Breast epithelium (tissue), 4 donors: Measurements from ENCODE around the gene AGAP1. TPM values are rescaled to one million over a fixed set of nuclear protein-coding genes. Genes with fewer than 3 reads are reported as not detected.

ENCODE experiments used
- DNase-seq, 2 donors: peaks; one replicate each; pipeline ENCODE4 v3.0.0-alpha.2; 2019; ENCODE audit warnings: low spot score in 2 of 2
- H3K27ac ChIP-seq, 2 donors: fragments of 200-600 bp; sonication (generic) in 1 of 2; one replicate each; pipeline ENCODE4 v1.5.1; 2016 to 2019; ENCODE audit warnings: mild to moderate bottlenecking in 1 of 2
- H3K27me3 ChIP-seq, 2 donors: fragments of 200-600 bp; sonication (generic) in 1 of 2; one replicate each; pipeline versions ENCODE4 v1.5.1 to v1.6.0; 2017 to 2019; ENCODE audit warnings: control low read depth in 1 of 2, mild to moderate bottlenecking in 1 of 2
- H3K36me3 ChIP-seq: fragments of 200-600 bp; one replicate; pipeline ENCODE4 v1.5.1; 2019
- H3K4me1 ChIP-seq, 2 donors: fragments of 200-600 bp; sonication (generic); one replicate each; pipeline ENCODE4 v1.5.1; 2016 to 2019; ENCODE audit warnings: control low read depth in 1 of 2
- H3K4me3 ChIP-seq, 3 donors: fragments of 200-600 bp; sonication (generic); 1 replicate in 2 of 3; 2 replicates in 1 of 3; pipeline ENCODE4 v1.5.1; 2016 to 2019; ENCODE audit warnings: mild to moderate bottlenecking in 3 of 3, moderate library complexity in 2 of 3
- H3K9me3 ChIP-seq, 2 donors: fragments of 200-600 bp; sonication (generic) in 1 of 2; one replicate each; pipeline ENCODE4 v1.5.1; 2016 to 2019; ENCODE audit warnings: control low read depth in 1 of 2
- POLR2A ChIP-seq: fragments of 450-650 bp; IDR thresholded peaks from one replicate; pipeline ENCODE4 v1.6.1; 2016; ENCODE audit warnings: antibody characterized with exemption, mild to moderate bottlenecking, moderate library complexity
- POLR2AphosphoS5 ChIP-seq, 3 donors: sonication (generic); formaldehyde crosslinking; IDR thresholded peaks; one replicate each; pipeline ENCODE4 v1.6.1; 2017; ENCODE audit warnings: antibody characterized with exemption in 3 of 3
- intact Hi-C: fragments of 100-400 bp; cut with DNase I; formaldehyde crosslinking; loops from one replicate; pipeline ENCODE4 v1.15.1; 2023; ENCODE audit warnings: low total_unique reads
- total RNA-seq, 3 donors: library from RNA; depleted of rRNA; stranded (reverse); fragments of >200 nt; gene quantifications; one replicate each; pipeline ENCODE4 v1.1.0, GENCODE V29; 2016
- TF ChIP-seq, protein P1 (sequence below), 3 donors: fragments of 450-650 bp; IDR thresholded peaks; one replicate each; pipeline ENCODE4 v1.5.1; 2016 to 2017; ENCODE audit warnings: antibody characterized with exemption in 3 of 3, mild to moderate bottlenecking in 3 of 3, moderate library complexity in 3 of 3

AGAP1 gene
- total RNA-seq, 3 donors from 2014 or later, result 19.7 to 27.1 (median 25.9) TPM

DNA sequence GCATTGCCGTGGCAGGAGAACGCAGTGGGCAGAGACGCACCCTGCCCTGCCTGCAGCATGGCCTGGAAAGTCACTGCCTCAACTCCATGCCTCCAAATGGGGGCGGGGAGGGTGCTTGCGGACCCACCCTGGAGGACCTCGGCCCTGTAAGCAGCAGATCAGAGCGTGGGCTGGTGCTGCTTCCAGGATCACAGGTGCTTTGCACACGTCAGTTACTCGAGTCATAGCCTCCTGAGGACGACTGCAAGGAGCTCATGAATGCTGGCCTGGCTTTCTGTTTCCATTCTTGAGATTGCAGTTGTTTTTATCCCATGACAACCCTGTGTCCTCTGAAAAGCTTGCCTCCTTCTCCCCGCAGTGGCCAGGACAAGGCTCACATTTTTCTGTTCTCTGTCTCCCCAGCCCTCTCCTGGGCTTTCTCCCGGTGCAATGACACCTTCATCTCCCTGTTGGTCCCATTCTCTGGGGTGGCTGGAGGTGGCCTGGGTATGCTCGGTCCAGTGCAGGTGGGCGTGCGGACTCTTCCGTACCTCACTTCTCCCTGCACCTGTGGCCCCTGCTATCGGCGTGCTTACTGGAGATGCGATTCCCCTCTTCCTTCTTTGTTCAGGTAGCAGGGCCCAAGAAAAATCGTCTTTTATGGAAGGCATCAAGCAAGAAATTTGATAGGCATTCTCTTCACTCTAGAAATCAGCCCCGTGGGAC lies 466.3 kb downstream of the AGAP1 start:
- no peaks in the 10 kb centered on the region for H3K27me3 ChIP-seq
- TF ChIP-seq, protein P1, sequence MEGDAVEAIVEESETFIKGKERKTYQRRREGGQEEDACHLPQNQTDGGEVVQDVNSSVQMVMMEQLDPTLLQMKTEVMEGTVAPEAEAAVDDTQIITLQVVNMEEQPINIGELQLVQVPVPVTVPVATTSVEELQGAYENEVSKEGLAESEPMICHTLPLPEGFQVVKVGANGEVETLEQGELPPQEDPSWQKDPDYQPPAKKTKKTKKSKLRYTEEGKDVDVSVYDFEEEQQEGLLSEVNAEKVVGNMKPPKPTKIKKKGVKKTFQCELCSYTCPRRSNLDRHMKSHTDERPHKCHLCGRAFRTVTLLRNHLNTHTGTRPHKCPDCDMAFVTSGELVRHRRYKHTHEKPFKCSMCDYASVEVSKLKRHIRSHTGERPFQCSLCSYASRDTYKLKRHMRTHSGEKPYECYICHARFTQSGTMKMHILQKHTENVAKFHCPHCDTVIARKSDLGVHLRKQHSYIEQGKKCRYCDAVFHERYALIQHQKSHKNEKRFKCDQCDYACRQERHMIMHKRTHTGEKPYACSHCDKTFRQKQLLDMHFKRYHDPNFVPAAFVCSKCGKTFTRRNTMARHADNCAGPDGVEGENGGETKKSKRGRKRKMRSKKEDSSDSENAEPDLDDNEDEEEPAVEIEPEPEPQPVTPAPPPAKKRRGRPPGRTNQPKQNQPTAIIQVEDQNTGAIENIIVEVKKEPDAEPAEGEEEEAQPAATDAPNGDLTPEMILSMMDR (IDR thresholded peaks at IDR 0.05), result no peak
- TF ChIP-seq POLR2A (no peak), POLR2AphosphoS5 (IDR thresholded peaks at IDR 0.05) (no peak)
- H3K27ac ChIP-seq, result no peak overlapping the region
- no peak for DNase-seq
- H3K4me3 ChIP-seq, result no peak overlapping the region
- no peaks in the 10 kb centered on the region for H3K4me1 ChIP-seq
- H3K9me3 ChIP-seq, result no peaks in the 10 kb centered on the region
- intact Hi-C loops, result no loop called here
- no peaks in the 10 kb centered on the region for H3K36me3 ChIP-seq

DNA sequence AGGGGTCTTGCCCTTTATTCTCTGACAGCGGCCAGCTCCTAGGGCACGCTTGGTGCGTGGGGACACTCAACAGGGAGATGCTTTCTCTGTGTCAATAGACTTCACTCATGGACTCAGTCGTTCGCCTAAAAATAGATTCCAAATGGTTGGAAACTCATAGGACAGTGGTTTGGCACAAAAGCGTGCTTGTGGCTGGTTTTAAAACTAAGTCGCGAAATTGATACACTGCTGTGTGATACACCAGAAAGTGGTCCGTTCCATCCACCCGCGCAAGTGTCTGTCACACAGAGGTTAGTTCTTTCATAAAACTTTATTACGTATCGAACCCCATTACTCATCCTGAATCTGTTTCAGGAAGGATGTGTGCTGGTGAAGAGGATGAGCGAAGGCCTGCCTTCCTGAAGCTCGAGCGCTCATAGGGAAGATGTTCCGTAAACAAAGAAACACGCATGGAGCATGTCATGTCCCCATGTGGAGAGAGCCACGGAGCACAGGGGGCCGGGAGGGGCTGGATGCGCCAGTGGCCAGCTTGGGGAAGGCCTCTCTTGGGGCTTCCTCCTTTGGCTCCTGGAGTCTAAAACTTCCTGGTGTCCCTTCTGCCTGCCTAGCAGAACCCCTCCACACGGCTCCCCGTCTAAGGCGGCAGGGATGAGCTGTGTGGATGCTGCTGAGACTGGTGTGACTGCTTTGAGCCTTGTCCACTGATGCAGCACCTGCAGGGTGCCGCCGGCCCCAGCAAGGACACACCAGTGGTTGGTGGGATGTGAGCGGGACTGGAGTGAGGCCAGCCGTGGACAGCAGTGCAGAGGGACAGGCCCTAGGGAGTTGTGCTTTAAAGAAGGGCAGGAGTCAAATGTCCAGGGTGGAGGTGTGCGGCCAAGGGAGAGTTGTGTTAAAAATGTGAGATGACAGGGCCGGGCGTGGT lies 467.1 kb downstream of the AGAP1 start:
- H3K27ac ChIP-seq, result no peak overlapping the region
- H3K36me3 ChIP-seq, result no peaks in the 10 kb centered on the region
- no peaks in the 10 kb centered on the region for H3K27me3 ChIP-seq
- H3K9me3 ChIP-seq, result no peaks in the 10 kb centered on the region
- H3K4me1 ChIP-seq, result no peaks in the 10 kb centered on the region
- no peak for DNase-seq
- TF ChIP-seq, protein P1 (IDR thresholded peaks at IDR 0.05), result no peak
- intact Hi-C loops, result no loop called here
- H3K4me3 ChIP-seq, result no peak overlapping the region

DNA sequence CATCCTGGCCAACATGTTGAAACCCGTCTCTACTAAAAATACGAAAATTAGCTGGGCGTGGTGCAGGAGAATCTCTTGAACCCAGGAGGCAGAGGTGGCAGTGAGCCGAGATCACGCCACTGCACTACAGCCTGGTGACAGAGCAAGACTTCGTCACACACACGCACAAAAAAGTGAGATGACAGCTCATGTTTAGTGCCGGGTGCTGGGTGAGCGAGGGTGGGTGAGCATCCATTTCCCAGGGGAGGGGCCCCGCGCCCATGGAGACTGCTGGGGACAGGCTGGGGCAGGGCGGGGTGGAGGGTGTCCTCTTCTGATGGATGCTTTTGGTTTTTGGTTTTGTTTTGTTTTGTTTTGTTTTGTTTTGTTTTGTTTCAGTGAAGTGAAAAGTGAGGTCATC lies 467.9 kb downstream of the AGAP1 start:
- no peak for DNase-seq
- Histone ChIP-seq H3K4me1 (no peaks in the 10 kb centered on the region), H3K9me3 (no peaks in the 10 kb centered on the region), H3K4me3 (no peak overlapping the region), H3K27ac (no peak overlapping the region), H3K27me3 (no peaks in the 10 kb centered on the region), H3K36me3 (no peaks in the 10 kb centered on the region)
- intact Hi-C loops, result no loop called here
- TF ChIP-seq POLR2A (no peak), POLR2AphosphoS5 (IDR thresholded peaks at IDR 0.05) (no peak)
- TF ChIP-seq, protein P1 (IDR thresholded peaks at IDR 0.05), result no peak

DNA sequence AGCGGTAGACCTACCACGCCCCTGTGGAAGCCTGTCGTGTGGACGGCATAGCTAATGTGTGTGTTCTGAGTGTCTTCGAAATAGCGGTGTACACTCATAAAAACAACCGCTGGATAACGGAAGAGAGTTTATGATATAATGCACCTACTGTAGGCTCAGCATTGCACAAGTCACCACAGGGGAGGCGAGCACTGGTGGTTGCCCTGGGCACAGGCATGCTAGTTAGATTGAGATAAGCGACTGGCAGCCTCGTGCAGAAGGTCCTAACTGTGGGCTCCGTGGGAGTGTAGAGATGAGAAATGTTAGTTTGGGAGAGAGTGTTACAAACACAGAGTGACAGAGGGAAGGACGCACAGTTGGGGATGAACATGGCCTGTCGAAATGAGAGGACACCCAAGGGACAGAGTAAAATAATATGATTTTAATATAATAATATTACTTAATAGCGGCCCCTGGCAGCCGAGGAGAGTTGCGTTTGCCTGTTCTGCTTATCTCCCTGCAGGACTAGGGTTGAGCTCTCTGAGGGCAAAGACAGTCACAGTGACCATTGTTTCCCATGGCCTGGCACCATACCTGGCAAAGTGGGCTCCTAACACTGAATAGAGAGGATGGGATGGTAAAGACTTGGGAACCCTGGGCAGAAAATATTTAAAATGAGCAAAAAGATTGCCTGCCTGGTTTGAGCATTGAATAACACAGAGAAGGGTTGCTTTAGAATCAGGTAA lies 470.2 kb downstream of the AGAP1 start:
- no peaks in the 10 kb centered on the region for H3K4me1 ChIP-seq
- H3K27ac ChIP-seq, result no peak overlapping the region
- H3K27me3 ChIP-seq, result no peaks in the 10 kb centered on the region
- TF ChIP-seq, protein P1 (IDR thresholded peaks at IDR 0.05), result no peak
- TF ChIP-seq POLR2AphosphoS5 (IDR thresholded peaks at IDR 0.05) (no peak), POLR2A (no peak)
- no peak overlapping the region for H3K4me3 ChIP-seq
- no peaks in the 10 kb centered on the region for H3K9me3 ChIP-seq
- intact Hi-C loops, result no loop called here
- no peak for DNase-seq
- H3K36me3 ChIP-seq, result no peaks in the 10 kb centered on the region
